Kidney epithelial cell (primary cell): Measurements from ENCODE around the gene MIEF1. TPM values are rescaled to one million over a fixed set of nuclear protein-coding genes. Genes with fewer than 3 reads are reported as not detected.

Experiments used
- DNase-seq: peaks from one replicate; pipeline ENCODE4 v3.0.0-alpha.2; 2010; ENCODE audit warnings: low read depth
- H3K27me3 ChIP-seq: 2 replicates; pipeline ENCODE4 v1.6.0; 2011; ENCODE audit warnings: low read length; ENCODE audit not compliant: control insufficient read depth, insufficient read depth
- H3K36me3 ChIP-seq: 2 replicates; pipeline ENCODE4 v1.5.1; 2011; ENCODE audit warnings: low read length; ENCODE audit not compliant: control insufficient read depth, insufficient read depth
- H3K4me3 ChIP-seq: 2 replicates; pipeline ENCODE4 v1.5.1; 2011; ENCODE audit warnings: low read depth, mild to moderate bottlenecking, control low read depth, low read length
- CTCF ChIP-seq: IDR thresholded peaks from 2 replicates; pipeline ENCODE4 v1.5.1; 2011; ENCODE audit warnings: mild to moderate bottlenecking, moderate library complexity, low read length, control low read depth, inconsistent platforms; ENCODE audit not compliant: insufficient read depth, poor library complexity, severe bottlenecking
- total RNA-seq: library from RNA; depleted of rRNA; stranded (reverse); fragments of >200 nt; gene quantifications from 2 replicates; pipeline ENCODE4 v1.2.3, GENCODE V29; 2015

The MIEF1 gene
- total RNA-seq, 1 donor from 2014 or later, result 54.6 TPM

GRCh38 chr22:39563571-39564428 is 61.7 kb downstream of the MIEF1 start:
- no peak overlapping the region for H3K4me3 ChIP-seq
- peaks cover 48% of the 10 kb centered on the region for H3K27me3 ChIP-seq
- TF ChIP-seq CTCF, result no peak
- DNase-seq, result no peak
- no peaks in the 10 kb centered on the region for H3K36me3 ChIP-seq

DNA sequence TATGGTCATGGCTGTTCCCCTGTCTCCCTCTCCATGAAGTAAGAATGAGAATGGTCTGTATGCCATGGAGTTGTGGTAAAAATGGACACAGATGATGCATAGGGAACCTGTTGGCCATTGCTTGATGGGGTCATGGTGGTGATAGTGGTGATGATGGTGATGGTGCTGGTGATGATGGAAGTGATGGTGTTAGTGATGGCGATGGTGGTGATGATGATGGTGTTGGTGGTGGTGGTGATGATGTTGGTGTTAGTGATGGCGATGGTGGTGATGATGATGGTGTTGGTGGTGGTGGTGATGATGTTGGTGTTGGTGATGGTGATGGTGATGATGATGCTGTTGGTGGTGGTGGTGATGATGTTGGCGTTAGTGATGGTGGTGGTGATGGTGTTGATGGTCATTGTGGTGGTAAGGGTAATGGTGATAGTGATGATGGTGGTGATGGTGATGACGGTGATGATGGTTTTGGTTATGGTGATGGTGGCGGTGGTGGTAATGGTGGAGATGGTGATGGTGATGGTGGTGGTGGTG is 63.4 kb downstream of the MIEF1 start:
- Histone ChIP-seq H3K36me3 (no peaks in the 10 kb centered on the region), H3K27me3 (peaks cover 32% of the 10 kb centered on the region), H3K4me3 (no peak overlapping the region)
- no peak for DNase-seq
- TF ChIP-seq CTCF, result no peak

DNA sequence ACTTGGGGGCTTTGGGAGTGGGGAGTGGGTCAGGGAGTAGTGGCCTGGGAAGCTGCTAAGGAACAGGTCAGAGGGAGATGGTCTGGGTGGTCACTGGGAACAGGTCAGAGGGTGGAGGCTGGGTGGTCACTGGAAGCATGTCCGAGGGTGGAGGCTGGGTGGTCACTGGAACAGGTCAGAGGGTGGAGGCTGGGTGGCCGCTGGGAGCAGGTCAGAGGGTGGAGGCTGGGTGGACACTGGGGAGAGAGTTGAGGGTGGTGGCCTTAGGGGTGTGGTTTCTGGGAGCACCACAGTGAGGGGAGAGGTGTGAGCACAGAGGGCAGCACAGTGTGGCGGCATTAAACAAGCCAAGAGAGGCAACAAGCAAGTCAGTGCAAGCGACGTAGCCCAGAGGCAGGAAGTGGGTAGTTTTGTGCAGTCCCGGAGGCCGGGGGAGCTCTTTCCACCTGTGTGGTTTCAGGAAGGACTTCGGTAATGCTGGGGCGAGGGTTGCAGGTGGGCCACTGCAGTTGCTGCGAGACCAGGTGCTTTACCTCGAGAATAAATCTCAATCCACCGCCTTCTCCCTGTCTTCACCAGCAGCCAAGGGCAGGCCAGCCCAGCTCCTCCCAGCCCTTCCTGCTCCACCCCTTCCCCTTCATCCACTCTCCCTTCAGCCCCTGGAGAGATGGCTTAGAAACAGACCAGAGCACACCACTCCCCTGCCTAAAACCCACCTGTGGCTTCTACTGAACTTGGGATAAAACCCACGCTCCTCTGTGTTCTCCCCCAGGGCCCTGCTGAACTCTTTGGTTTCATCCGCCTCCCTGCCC is 65.3 kb downstream of the MIEF1 start:
- Histone ChIP-seq H3K27me3 (peaks cover 20% of the 10 kb centered on the region), H3K4me3 (no peak overlapping the region), H3K36me3 (no peaks in the 10 kb centered on the region)
- no peak for DNase-seq
- TF ChIP-seq CTCF, result no peak

Other genes with a start within 250 kb of the MIEF1 start
- gene RPL3, start 182.7 kb upstream of the MIEF1 start, total RNA-seq, result 2,742 and 3,058 TPM in 2 replicates
- 1.0 and 2.0 TPM in 2 replicates for gene SYNGR1, start 152.3 kb upstream of the MIEF1 start, total RNA-seq
- gene TAB1, start 102.5 kb upstream of the MIEF1 start, total RNA-seq, result 12.4 and 13.3 TPM in 2 replicates
- gene MGAT3, start 45.3 kb upstream of the MIEF1 start, total RNA-seq, result 1.8 and 4.1 TPM in 2 replicates
- gene ATF4, start 18.3 kb downstream of the MIEF1 start, total RNA-seq, result 754 and 763 TPM in 2 replicates
- 121 and 135 TPM in 2 replicates for gene RPS19BP1, start 30.5 kb downstream of the MIEF1 start, total RNA-seq
- not detected in 2 replicates for gene CACNA1I, start 68.5 kb downstream of the MIEF1 start, total RNA-seq